HL-60 (cell line): ENCODE measurements around the gene DCTN1.

ENCODE experiments used
- DNase-seq, 2 experiments: peaks; one replicate each; pipeline ENCODE4 v3.0.0-alpha.2; 2010 to 2020; ENCODE audit warnings: low read depth in 1 of 2, low spot score in 1 of 2
- H3K27ac ChIP-seq: fragments of 250-450 bp; sonication (Bioruptor Pico); replicated peaks from 2 replicates; pipeline ENCODE4 v1.5.1; 2020; ENCODE audit warnings: mild to moderate bottlenecking, moderate library complexity
- H3K27me3 ChIP-seq: fragments of 250-450 bp; sonication (Bioruptor Pico); 2 replicates; pipeline ENCODE4 v1.5.1; 2021; ENCODE audit warnings: mild to moderate bottlenecking, moderate library complexity; ENCODE audit not compliant: insufficient read depth, poor library complexity, severe bottlenecking
- H3K4me3 ChIP-seq: replicated peaks from 2 replicates; pipeline ENCODE4 v1.5.1; 2011; ENCODE audit warnings: mild to moderate bottlenecking, control low read depth, low read length; ENCODE audit not compliant: insufficient read depth
- CTCF ChIP-seq: IDR thresholded peaks from one replicate; pipeline ENCODE4 v1.5.1; 2011; ENCODE audit warnings: low read length, control low read depth, inconsistent platforms; ENCODE audit not compliant: insufficient read depth
- GABPA ChIP-seq: IDR thresholded peaks from 2 replicates; pipeline ENCODE4 v1.6.1; 2012; ENCODE audit warnings: low read depth
- POLR2AphosphoS5 ChIP-seq: IDR thresholded peaks from 2 replicates; pipeline ENCODE4 v1.6.1; 2012; ENCODE audit warnings: low read depth
- REST ChIP-seq: IDR thresholded peaks from 2 replicates; pipeline ENCODE4 v1.6.1; 2012; ENCODE audit warnings: low read depth; ENCODE audit not compliant: insufficient replicate concordance
- SPI1 ChIP-seq: IDR thresholded peaks from 2 replicates; pipeline ENCODE4 v1.6.1; 2012; ENCODE audit warnings: low read depth, mild to moderate bottlenecking, borderline replicate concordance

DCTN1 gene

GRCh38 chr2:74374509-74375205, 5.5 kb downstream of the DCTN1 start:
- TF ChIP-seq GABPA (no peak), CTCF (no peak), POLR2AphosphoS5 (no peak), SPI1 (no peak), REST (no peak)
- no peak overlapping the region for H3K27ac ChIP-seq
- H3K27me3 ChIP-seq, result no peaks in the 10 kb centered on the region
- no peak for DNase-seq
- H3K4me3 ChIP-seq, result no peak overlapping the region

- no peak overlapping the region for H3K4me3 ChIP-seq
- no peak overlapping the region for H3K27ac ChIP-seq
- no peak for DNase-seq
Observed at GRCh38 chr2:74373985-74374384, 6.1 kb downstream of the DCTN1 start.

More at GRCh38 chr2:74373985-74374384, 6.1 kb downstream of the DCTN1 start:
- H3K27me3 ChIP-seq, result no peaks in the 10 kb centered on the region
- TF ChIP-seq CTCF (no peak), REST (no peak), SPI1 (no peak)
